AG08396 (cell line): ENCODE results near the gene AMER3.

ENCODE experiments used
- DNase-seq: peaks from one replicate; pipeline ENCODE4 v3.0.0; 2012; ENCODE audit warnings: low spot score, mixed read lengths

The AMER3 gene

DNA sequence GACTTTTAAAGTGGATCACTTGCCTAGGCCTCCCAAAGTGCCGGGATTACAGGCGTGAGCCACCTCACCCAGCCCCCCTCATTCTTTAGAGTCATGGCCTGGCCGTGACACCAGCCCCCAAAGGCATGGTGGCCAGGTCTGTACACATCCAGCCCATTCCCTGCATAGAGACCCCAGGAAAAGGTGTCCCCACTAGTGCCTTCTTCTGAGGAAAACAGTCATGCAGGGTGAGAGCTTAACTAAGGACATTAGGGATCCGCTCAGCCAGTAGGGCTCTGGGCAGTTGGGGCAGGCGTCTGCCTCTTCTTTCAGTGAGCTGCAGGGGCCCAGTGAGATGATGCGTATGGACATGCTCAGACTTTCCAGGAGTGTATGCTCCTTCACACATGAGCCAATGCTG lies 5.7 kb upstream of the AMER3 start:
- DNase-seq, result no peak

- no peak for DNase-seq
Measured at GRCh38 chr2:130754811-130755210, 529 bp upstream of the AMER3 start.

- DNase-seq, result peak; percentile 48
Measured at GRCh38 chr2:130756053-130756873, 923 bp downstream of the AMER3 start.

- DNase-seq, result no peak
Measured at GRCh38 chr2:130756874-130757668, 1.7 kb downstream of the AMER3 start.

GRCh38 chr2:130759906-130760753 lies 4.8 kb downstream of the AMER3 start:
- no peak for DNase-seq

DNA sequence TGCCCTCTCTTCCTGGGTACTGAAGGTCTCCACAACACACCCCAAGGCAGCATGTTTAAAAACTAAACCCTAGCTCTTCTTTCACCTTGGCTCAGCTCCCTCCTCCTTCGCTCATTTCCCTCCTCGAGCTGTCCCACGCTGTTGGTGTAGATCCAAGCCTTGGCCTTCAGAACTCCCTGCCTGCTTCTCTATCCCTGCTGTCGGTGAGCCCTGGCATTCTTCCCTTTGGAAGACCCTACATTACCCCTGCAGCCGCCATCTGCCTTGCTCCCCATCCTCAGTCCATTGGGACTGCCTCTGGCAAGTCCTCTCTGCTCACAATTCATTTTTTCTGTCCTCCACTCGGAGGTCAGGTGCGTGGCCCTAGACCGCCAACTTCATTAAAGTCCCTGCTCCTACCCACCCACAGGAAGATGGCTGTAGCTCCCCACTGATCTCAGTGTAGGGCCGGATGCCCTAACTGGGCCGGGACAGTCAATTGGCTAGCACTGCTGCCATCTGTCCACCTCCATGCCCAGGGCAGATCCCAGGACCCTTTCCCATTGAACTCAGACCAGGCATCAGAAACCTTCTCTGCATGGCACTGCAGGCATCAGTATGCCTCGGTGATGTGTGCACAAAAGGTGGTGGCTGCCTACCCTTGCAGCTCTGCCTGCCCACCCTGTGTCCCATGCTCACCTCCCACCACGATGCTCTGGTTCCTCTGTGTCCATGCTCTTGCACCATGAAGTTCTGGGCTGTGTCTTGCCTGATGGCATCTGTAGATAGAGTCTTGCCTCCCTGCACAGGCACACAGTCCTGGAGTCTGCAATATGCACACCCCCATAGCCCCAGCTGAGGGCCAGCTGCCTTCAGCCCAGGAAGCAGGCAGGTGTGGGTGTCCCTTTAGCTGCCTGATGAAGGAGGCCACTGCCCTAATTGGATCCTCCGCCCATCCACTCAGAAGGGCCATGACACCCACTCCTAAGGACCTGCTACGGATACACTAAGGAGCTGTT lies 5.7 kb downstream of the AMER3 start:
- no peak for DNase-seq

GRCh38 chr2:130762031-130762909 lies 6.9 kb downstream of the AMER3 start:
- no peak for DNase-seq

DNA sequence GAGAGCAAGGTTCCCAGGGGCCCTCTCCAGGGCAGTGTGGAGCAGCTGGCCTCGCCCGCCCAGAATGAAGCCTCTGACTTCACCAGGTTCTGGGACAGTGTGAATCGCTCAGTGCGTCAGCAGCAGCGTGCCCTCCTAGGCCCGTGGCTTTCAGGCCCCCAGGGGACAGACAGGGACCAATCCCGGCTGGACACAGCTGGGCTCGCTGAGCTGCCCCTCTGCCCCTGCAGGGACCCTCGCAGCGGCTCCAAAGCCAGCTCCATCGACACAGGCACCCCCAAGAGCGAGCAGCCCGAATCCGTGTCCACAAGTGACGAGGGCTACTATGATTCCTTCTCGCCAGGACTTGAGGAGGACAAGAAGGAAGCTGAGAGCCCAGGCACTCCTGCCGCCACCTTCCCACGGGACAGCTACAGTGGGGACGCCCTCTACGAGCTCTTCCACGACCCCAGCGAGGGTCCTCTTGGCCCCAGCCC lies 7.6 kb downstream of the AMER3 start:
- DNase-seq, result no peak

DNA sequence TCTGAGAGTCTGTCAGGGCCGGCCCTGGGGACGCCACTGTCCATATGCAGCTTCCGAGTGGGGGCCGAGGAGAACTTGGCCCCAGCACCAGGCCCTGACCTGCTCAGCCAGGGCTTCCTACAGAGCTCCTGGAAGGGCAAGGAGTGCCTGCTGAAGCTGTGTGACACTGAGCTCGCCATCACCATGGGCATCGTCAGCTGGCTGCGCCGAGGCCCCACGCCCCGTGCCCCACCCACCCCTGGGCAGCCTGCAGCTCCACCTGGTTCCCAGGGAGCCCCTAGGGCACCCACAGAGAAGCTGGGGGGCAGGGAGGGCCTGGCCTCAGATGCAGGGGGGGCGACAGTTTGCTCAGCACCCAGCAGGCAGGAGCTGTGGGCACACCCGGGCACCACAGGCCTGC lies 8.1 kb downstream of the AMER3 start:
- DNase-seq, result no peak

DNA sequence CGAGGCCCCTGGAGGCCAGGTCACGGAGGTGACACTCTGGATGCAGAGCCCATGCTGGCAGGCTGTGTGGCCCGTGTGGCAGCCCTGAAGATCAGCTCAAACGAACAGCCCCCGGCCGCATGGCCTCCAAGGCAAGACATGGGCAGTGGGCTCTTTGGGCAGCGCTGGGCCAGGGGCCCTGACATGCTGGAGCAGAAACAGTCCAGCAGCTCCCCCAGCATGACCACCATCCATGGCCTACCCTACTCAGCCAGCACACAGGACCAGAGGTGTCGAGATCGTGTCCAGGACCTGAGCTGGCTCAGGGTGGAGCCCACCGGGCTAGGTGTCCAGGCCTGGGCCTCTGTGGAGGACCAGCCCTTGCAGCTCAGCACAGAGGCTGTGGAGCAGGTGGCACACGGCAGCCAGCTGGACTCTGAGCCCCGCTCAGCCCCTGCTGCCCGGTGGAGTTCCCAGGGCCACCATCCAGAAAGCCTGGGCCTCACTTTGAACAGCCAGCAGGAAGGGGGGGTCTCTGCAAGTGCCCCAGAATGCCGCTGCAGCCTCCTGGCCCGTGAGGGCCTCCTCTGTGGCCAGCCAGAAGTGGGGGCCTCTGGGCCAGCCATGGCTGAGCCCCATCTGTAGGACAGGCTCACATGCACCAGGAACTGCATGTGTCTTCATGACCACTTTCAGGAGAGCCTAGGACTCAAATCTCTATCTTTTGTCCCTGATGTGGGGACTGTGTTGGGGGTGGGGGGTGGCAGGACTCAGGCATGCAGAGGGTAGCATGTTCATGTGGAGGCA lies 8.9 kb downstream of the AMER3 start:
- DNase-seq, result no peak

- no peak for DNase-seq
Measured at GRCh38 chr2:130764821-130765115, 9.4 kb downstream of the AMER3 start.

- no peak for DNase-seq
Measured at GRCh38 chr2:130765464-130765863, 10.1 kb downstream of the AMER3 start.

- DNase-seq, result no peak
Measured at GRCh38 chr2:130766037-130766436, 10.7 kb downstream of the AMER3 start.

DNA sequence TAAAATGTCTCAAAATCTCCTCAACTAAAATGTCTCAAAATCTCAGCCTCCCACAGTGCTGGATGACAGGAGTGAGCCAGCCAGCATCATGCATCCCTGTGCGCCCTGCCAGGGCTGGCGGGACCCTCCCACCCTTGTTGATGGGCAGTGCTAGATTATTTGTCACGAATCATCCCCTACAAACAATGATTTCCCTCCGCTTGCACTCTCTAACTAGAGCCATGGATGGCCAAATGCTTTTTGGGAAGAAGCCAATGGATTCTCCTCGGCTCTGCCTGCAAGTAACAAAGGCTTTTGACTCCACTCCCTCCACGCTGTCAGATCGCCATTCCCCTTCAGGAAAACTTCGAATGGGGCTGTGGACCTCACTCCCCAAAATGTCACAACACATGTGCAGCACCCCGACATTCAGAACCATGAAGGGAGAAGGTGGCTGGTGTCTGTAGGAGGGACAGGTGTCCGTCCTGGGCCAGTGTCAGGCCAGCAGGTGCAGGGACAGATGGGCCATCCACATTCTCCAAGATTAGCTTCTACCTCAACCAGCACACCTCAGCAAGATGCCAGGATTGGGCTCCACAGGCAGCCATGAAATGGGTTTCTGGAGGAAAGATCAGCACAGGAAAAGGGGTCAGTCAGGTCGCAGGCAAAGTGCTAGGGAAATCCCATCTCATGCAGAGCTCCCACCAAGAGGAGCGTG lies 11.5 kb downstream of the AMER3 start:
- no peak for DNase-seq

GRCh38 chr2:130767408-130767775 lies 12.1 kb downstream of the AMER3 start:
- no peak for DNase-seq

GRCh38 chr2:130768191-130768855 lies 13.0 kb downstream of the AMER3 start:
- no peak for DNase-seq

- DNase-seq, result no peak
Measured at GRCh38 chr2:130769343-130769907, 14.1 kb downstream of the AMER3 start.

DNA sequence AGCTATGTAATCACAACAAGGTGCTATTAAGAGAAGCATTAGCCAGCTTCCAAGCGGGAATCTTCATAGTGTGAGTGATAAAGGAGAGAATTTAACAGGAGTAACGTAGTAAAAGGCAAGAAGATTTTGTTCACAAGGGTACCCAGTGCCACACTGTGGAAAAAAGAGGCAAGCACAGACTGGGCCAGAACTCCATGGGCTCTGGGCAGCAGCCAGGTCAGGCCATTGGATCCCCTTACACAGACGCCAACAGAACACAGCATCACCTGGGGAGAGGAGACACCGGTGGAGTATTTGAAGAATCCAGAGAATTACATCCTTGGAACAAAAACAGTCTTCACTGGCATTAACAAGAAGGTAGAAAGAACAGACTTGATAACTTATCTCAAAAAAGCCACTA lies 21.2 kb downstream of the AMER3 start:
- DNase-seq, result no peak
